ENCODE results near the gene JUNB.
"Not testable (repeated sequence)": the region's sequence is repeated elsewhere in the genome, so short reads cannot be mapped to it uniquely, and the experiment has no call there.

The JUNB gene

DNA sequence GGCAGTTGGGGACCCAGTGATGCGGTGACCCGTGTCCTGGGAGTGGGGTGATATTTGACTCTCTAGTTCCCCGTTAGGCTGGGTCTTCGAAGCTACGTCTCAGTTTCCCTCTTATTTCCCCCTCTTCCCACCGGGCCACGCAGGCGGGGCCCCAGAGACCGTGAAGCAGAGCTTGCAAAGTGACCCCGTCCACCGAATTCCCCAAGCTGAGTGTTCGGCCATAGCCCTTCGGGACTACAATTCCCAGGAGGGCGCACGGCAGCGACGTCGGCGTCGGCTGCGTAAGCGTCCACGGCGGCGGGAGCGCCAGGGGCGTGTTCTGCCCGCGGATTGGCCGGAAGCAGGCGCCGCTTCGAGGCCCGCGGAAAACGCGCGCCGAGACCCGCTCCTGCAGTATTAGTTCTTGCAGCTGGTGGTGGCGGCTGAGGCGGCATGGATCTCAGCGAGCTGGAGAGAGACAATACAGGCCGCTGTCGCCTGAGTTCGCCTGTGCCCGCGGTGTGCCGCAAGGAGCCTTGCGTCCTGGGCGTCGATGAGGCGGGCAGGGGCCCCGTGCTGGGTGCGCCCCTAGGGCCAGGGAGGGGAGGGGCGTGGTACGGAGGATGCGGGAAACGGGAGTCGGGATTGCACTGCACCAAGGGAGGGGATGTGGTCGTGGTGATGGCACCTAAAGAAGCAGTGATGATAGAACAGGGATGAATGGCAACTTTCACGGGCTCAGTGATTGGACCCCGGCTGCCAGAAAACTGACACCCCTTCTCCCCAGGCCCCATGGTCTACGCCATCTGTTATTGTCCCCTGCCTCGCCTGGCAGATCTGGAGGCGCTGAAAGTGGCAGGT is 15.2 kb downstream of the JUNB start, which contains the start of gene RNASEH2A:
Gene RNASEH2A (plus strand): TSS at position 343 of the 840 bp plus-strand sequence. CDS start 90 bp downstream, at position 433.
- DNase-seq = peak; percentile 92

DNA sequence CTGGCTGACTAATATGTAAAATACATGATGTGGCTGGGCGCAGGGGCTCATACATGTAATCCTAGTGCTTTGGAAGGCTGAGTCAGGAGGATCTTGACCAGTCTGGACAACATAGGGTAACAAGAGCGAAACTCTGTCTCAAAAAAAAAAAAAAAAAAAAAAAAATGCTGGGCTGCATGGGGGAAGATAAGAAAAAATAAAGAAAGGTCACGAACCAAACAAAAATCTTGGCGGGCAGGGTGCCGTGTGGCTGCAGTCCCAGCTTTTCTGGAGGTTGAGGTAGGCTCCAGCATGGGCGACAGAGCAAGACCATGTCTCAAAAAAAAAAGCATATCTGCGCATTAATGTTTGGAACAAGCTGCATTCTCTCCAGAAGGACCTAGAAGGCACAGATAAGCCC is 23.8 kb downstream of the JUNB start:
- DNase-seq = no peak

DNA sequence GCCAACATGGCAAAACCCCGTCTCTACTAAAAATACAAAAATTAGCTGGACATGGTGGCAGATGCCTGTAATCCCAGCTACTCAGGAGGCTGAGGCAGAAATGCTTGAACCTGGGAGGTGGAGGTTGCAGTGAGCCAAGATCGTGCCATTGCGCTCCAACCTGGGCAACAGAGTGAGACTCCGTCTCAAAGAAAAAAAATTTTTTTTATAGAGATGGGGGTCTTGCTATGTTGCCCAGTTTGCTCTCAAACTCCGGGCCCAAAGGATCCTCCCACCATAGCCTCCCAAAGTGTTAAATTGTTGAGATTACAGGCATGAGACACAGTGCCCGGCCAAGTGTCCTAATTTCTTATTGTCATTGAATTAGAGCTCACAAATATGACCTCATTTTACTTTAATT is 25.9 kb downstream of the JUNB start:
- DNase-seq = not testable (repeated sequence)

DNA sequence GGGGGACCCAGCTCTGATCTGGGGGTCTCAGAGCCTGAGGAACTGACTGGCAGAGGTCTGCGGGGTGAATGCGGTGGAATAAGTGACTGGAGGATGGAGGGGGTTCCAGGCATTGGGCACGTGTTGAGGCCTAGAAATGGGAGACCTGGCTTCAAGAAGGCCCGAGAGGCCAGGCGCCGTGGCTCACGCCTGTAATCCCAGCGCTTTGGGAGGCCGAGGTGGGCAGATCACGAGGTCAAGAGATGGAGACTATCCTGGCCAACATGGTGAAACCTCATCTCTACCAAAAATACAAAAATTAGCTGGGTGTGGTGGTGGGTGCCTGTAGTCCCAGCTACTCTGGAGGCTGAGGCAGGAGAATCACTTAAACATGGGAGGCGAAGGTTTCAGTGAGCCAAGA is 26.5 kb downstream of the JUNB start:
- not testable (repeated sequence) for DNase-seq

DNA sequence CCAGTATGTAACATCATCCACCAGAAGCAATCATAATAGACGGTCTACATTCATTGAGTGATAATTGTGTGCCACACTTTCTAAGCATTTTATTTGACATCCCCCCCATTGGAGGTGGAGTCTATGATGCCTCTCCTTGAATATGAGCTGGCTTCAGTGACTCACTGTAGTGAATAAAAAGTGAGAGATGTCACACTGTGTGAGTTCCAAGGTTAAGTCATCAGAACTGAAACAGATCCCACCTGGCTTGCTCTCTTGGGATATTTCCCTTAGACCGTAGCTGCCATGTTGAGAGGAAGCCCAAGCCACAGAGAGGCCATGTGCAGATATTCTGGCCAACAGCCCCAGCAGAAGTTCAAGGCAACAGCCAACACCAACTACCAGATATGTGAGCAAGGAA is 30.5 kb downstream of the JUNB start:
- no peak for DNase-seq

DNA sequence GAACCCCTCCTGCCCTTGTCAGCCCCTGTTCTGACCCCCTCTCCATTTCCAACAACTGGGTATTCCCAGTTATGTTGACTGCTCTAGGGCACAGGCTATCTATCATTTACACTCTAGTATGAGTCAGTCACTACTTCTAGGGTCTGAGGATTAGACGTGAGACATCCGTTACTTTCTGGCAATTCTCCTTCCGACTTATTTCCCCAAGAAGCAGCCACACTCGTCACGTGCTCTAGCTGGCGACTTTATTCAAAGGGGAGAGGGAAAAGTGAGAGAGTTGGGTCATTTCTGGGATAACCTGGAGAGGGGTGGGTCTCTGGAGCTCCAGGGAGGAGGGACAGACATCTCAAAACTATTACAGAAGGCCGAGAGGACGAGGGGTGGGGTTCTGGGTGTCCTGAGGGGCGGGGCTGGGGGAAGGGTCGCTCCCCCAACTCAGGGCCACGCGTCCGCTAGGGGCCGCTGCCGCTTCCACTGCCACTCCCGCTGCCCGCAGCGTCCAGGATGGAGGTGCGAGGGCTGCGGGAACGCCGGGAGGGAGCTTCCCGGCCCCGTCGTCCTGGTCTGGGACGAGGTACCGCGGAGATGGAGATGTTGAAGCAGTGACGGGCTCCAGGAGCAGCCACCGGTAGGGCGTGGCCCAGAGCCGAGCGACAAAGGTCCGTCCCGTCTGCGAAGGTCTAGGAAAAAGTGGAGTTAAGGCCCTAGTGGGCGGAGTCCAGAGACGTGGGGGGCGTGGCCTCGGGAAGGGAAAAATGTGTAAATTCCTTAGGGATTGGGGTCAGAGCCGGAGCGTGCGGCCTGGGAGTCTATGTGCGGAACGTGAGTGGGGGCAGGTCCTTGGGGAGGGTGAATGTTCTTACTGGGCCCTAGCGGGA is 34.2 kb downstream of the JUNB start:
- DNase-seq = no peak

DNA sequence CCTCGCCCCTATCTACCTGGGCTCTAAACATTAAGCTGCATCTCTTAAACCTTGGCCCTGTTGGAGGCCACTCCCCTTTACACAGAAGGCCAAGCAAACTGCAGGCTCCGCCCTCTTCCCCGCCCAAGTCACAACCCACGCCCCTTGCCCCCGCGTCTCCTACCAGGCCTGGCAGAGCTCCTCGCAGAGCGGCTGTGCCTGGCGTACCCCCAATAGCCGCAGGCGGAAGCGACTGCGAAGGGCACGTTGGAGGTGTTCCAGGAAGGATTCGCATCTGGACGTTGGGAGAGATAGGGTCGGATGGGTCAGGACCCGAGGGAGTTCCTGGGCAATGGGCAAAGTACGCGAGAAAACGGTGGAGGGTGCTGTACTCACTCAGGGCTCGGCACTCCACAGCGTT is 37.2 kb downstream of the JUNB start:
- no peak for DNase-seq

DNA sequence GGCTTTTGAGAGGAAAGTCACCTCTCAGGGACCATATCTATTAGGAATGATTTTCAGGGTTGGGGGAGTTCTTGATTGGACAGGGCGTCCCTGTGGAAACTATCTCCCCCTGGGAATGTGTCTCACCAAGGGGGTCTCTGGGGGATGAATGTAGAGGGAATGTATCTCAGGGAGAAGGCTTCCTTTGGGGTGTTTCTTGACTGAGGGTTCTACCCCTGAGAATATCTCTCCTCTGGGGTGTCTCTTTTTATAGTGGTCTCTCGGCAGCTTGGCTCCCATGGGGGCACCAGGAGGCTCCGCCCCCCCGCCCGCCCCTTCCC is 42.1 kb downstream of the JUNB start:
- no peak for DNase-seq

DNA sequence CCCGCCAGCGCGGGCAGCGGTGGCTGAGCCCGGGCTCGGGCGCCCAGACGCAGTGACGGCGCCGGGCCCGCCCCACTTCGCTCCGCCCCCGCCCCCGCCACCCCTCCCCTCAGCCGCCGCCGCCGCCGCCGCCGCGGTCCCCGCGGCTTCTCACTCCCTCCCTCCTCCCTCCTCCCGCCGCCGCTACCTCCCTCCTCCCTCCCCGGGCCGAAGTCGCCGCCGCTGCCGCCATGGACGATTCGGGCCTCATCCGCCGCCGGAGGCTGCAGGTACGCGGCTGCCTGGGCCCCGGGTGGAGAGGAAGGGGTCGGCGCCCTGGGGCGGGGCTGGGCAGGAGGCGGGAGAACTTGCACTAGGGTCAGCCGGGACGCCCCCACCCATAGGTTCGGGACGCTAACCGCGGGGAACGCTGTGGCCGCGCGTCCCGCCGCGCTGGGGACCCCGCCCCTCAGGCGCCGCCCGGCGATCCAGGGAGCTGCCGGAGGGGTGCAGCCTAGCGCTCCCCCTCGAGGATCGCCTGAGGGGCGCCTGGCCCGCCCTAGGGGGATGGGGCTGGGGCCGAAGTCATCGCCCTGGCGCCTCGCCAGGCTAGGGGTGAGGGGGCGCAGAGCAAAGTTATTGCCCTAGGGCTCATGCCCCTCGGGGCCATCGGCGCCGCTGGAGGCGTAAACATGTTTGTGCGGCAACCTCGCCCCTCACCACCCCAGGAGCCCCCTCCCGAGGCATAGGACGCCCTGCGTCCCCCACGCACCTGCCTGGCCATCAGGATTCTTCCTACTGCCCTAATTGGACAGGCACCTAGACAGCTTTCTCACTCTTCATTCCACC is 42.7 kb downstream of the JUNB start:
- DNase-seq = no peak

DNA sequence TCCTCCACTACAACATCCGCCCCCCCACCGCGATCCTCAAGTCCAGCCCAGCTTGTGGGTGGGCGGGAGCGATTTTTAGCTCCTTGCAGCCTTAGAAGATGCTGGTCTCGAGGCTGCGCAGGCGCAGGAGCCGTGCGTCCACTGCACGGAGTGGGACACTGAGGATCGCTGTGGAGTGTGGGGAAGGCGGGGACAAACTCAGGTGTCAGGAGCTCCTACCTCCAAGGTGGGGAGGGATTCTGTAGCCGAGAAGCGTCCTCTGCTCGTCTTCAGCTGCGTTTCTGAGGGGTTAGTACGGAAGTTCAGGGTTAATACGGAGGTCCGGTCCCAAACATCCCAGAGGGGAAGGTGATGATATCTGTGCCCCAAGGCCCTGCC is 43.3 kb downstream of the JUNB start, which contains the start of gene RTBDN:
Gene RTBDN (minus strand): TSS at position 14 of the 378 bp plus-strand sequence. CDS start 4,600 bp downstream, outside the sequence.
- no peak for DNase-seq

DNA sequence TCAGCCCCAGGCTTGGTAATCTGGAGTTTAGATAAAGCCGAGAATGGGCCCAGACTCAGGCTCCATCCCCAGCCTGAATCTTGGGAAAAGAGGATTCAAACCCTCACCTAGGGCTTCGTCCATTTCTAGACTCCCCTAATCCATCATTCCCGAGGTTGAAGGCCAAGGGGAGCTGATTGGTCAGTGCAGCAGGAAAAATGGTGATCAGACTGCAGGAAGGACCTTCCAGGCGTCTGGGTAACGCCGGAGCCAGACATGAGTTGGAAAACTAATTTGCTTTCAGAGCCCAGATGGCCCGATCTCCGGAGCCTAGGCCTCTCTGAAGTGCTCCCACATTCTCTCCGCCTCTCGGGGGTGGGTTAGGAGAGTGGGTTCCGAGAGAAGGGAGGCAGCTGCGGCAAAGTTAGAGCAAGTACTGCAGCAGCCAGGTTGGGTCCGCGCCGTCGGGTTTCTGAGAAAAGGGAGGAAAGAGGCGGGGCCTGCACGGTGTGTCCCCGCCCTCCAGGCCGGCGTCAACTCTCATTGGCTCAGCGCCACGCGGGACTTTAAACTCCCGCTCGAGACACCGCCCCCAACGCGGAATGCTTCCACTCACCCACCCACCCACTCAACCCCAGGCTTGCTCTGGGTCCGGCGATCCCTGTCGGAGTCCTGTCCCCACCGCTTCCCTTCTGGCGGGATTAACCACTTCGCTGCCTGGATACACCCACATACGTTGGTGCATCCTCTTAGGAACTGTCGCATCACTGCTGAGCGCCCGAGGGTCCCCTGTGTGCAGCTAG is 43.9 kb downstream of the JUNB start:
- DNase-seq = no peak

DNA sequence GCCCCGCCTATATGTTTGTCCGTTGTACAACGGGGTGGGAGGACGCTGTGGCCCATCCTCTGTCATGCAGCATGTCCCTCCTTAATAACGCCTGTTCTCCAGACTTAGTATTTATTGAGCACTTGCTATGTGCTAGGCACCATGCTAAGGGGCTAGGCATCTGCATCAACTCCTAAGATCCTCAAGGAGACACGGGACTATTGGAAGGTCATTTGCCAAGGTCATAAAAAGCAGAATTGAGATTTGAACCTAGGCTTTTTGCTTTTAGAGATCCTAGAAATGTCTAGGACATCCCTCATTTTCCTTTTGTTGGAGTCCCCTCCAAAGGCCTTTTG is 45.2 kb downstream of the JUNB start:
- DNase-seq = no peak

DNA sequence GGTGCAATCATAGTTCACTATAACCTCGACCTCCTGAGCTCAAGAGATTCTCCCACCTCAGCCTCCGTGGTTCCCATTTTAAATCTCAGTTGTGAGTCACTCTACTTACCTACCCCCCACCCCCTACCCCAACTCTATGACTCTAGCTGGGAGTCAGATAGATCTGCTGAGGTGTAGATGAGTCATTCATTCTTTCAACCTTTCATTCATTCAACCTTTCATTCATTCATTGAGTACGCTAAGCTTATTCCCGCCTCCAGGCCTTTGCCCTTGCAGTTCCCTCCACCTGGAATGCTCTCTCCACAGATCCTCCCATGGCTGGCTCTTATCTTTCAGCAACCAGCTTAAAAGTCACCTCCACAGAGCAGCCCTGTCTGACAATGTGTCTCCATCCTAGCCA is 45.9 kb downstream of the JUNB start:
- no peak for DNase-seq

DNA sequence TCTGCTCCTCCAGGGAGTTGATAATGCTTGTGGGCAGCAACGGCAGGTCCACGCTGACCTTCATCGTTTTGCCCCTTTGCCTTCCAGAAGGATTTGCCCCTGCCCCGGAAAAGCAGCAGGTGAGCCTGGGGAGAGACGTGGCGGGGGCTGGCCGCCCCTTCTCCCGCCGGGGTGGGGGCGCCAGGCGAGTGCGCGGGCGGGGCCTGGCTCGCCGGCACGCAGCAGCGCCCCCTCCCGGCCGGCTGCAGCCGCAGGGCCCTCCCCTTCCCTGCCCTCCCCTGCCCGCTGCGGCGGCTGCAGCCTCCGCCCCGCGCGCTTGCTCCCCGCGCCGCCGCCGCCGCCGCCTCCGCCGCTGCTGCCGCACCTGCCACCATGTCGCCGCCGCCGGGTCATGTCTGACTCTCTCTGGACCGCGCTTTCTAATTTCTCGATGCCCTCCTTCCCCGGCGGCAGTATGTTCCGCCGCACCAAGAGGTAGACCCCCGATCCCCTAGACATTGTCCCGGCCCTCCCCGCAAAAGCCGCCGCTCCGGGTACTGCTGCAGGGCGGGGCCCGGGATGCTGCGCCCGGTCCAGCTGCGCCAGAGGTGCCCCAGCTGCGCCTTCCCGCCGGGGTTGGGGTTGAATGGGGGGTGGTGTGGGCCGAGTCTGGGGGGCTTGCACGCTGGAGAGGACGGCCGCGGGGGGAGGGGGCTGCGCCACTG is 47.0 kb downstream of the JUNB start, which contains the start of gene MAST1:
Gene MAST1 (plus strand): TSS at position 334 of the 704 bp plus-strand sequence. CDS start 58 bp downstream, at position 392.
- DNase-seq = peak; percentile 49

DNA sequence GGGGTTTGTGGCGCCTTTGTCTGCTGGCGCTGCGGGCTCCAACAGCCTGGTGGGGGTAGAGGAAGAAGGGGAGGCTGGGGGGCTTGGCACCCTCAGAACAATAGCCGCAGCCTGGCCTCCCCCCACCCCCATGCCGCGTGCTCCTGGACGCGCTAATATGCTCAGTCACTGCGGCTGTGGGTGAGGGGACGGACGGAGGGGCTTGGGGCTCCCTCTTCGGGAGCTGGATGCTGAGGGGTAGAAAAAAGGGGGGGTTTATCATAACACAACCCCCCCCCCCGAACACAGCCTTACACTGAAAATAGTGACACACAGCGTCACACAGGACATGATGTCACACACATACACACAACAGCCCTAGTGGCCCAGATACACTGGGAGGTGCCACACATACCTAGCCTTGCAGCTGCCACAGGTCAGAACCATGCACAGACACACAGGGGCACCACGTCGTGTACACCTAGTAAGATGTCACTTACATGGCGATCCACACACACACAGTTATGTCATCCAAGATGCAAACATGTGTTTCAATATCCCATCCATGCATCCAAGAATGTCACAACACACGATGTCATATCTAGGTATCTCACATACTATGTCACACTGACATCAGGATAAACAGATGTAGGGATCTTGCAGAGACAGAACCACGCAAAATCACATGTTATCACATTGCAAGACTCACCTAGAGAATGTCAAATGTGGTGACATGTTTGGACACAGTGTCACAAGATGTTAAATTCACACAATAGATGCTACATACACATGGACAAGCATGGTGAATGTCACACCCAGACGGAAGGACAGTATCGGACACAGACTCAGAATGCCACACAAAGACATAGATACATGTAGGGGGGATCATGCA is 47.8 kb downstream of the JUNB start:
- no peak for DNase-seq

DNA sequence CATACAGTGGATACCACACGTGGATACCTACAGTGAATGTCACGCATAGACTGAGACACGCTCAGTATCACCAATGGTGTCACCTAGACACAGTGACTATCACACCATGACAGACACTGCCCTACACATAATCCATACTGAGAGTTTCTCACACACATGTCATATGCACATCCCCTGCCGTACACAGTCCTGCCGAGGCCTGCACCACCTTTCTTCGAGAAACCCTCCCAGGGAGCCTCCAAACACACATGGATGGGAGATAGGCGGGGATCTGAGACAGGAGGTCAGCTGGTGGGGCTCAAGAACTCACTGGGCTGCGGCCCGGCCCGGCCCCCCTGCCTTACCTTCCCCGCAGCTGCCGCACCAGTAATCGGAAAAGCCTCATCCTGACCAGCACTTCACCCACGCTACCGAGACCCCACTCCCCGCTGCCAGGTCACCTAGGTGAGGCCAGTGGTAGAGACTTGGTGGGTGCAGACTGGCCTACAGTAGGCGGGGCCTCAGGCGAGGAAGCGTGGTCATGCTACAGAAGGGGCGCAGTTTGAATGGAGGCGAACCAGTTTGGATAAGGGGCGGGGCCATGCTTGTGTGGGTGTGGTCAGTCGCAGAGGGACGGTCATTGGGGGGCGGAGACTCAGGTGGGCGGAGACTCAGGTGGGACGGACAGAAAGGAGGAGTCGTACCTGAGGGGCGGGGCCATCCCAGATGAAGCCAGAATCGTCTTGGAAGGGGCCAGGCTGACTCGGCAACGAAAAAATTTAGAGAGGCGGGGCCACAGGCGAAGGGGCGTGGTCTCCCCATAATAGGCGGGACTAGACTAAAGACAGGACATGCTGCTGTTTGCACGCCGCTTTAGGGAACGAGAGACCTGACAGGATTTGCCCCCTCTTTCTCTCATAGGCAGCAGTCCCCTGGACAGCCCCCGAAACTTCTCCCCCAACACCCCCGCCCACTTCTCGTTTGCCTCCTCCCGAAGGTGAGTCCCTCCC is 49.1 kb downstream of the JUNB start:
- DNase-seq = no peak

DNA sequence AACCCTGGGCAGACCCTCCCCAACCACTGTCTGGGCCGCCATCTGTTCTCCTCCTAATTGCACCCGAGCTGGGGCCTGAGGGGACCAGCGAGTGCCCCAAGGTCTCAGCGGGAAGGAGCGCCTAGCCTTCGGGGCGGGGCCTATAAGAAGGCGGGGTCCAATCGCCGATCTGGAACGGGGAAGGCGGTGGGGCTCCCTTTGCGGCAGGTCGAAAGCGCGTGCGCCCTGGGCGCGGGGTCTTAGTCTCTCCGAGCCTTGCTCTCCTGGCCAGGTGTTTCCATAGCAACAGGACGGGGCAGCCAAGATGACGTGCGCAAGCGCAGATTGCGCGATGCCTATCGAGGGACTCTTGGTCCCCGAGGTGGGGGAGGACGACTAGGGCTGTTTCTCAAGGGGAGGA is 49.8 kb downstream of the JUNB start:
- DNase-seq = no peak

DNA sequence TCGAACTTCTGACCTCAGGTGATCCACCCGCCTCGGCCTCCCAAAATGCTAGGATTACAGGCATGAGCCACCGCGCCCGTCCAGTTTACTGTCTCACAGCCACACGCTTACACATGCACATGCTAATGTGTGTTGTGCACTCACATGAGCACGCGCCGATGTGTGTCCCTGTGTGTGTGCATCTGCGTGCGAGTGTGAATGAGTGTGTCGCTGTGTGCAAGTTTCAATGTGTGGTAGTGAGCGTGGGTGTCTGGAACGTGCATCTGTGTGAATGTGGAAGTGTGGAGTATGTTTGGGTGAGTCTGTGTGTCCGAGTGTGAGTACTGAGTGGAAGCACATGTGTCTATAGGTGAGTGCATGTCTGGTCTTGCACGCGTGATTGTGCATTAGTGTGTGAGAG is 51.2 kb downstream of the JUNB start:
- no peak for DNase-seq

Data from midbrain (tissue), 1 donor.